GM18505 (cell line): Measurements from ENCODE around the gene ACTA1.
"Not testable (repeated sequence)": the region's sequence is repeated elsewhere in the genome, so short reads cannot be mapped to it uniquely, and the experiment has no call there.

Experiments
- ATAC-seq: cut with Tn5 transposase; IDR thresholded peaks from one replicate; pipeline ENCODE4 v1.9.1; 2021; ENCODE audit not compliant: unreplicated experiment
- POLR2A ChIP-seq: IDR thresholded peaks from 4 replicates; pipeline ENCODE4 v1.6.1; 2011; ENCODE audit warnings: borderline replicate concordance; ENCODE audit not compliant: insufficient read depth, insufficient read length; ENCODE audit errors: extremely low read depth

ACTA1 gene

DNA sequence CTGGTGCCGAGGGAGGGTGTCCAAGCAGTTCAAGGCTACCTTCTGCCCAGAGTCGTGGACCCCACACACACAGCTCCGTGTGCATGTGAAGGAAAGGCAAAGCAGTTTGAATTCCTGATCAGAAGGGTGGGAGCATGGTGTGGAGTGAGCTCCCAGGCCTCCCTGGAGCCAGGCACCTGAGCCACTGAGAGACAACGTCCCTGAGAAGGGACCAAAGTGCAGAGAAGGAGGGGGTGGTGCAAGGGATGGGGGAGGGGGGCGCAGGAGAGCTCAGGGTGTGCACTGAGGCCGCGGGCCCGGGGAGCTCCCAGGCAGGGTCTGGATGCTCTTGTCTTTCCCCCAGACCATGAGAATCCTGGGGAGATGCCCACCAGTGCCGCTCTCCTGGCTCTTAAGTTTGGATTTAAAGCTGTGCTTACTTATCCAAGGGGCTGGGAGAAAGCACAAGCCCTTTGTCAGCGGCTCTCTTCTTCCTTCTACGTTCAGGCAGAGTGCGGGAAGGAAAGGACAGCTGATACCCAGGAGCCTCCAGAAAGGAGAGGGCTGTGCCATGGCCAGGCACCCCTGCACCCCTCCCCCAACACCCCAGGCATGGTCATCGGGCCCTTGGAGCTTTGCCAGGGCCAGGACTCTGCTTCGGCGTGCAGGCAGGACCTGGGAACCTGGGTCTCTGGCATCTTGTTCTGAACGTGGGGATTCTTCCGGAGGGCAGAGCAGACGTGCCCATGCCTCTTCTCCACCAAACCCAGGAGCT lies 24.1 kb downstream of the ACTA1 start:
- no peak for ATAC-seq
- TF ChIP-seq POLR2A: no peak

DNA sequence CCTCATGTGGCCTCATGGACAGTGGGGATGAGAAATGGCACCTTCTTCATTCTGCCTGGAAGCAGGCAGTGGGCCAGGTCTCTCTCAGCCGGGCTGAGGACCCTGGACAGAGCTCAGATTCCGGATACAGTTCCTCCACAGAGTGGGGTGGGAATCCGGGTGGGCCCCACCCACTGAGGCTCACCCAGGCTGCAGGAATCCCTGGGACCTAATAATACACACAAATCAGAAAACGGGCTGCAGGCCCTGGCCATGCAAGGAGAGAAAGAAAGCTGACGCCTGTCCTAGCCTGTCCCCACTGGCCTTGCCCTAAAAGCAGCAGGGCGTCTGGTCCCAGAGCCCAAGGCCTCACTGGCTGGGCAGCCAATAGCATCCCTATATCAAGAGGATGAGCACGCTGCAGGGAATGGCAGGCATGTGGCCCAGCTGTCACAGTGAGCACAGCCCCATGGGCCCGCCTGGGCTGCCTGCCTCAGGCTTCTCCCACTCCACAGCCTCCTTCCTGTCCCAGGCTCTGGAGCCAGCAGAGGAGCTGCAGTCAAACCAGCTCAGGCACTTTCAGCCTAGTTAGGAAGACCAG lies 25.3 kb downstream of the ACTA1 start:
- TF ChIP-seq POLR2A: no peak
- no peak for ATAC-seq

DNA sequence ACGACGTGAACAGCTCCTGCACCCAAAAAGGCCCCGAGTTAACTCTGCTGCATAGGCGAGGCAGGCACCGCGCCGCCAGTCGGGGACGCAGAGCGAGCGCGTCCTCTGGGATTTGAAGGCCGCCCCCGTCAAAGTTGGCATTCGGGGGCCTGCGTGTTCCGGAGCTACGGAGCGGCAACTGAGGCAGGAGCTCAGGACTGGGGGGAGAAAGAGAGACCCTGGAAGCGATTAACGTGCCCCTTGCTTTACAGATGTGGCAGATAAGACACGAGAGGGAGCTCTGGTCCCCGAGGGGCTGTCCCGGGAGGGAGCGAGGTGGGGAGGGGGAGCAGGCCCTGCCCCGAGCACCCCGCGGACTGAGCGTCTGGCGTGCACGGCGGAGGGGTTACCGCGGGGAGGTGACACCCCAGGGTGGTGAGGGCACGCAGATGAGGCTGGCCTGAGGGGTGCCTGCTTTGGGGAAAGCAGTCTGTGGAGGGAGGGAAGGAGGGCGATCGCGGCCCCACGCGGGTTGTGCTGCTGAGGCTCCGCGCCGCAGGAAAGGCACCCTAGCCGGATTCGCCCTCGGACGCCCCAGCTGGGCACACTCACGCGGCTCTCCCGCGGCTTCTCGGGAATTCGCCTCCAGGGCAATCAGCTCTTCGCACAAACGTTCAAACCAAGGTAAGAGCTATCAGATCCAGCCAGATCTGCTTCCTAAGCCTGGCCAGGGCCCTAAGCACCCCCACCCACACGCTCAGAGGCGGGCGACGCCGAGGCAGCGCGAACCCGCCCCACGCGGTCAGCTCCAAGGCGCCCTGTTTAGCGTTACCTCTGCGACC lies 26.5 kb downstream of the ACTA1 start:
- no peak for TF ChIP-seq POLR2A
- ATAC-seq: no peak

GRCh38 chr1:229406798-229407197 lies 27.1 kb downstream of the ACTA1 start:
- no peak for TF ChIP-seq POLR2A
- no peak for ATAC-seq

GRCh38 chr1:229403573-229403972 lies 30.3 kb downstream of the ACTA1 start:
- no peak for TF ChIP-seq POLR2A
- no peak for ATAC-seq

- TF ChIP-seq POLR2A: no peak
- ATAC-seq: no peak
Measured at GRCh38 chr1:229402993-229403392, 30.9 kb downstream of the ACTA1 start.

GRCh38 chr1:229402329-229402728 lies 31.6 kb downstream of the ACTA1 start:
- ATAC-seq: not testable (repeated sequence)

GRCh38 chr1:229397762-229398161 lies 36.1 kb downstream of the ACTA1 start:
- ATAC-seq: no peak
- TF ChIP-seq POLR2A: no peak

- ATAC-seq: no peak
- no peak for TF ChIP-seq POLR2A
Measured at GRCh38 chr1:229396585-229397206, 37.2 kb downstream of the ACTA1 start.

DNA sequence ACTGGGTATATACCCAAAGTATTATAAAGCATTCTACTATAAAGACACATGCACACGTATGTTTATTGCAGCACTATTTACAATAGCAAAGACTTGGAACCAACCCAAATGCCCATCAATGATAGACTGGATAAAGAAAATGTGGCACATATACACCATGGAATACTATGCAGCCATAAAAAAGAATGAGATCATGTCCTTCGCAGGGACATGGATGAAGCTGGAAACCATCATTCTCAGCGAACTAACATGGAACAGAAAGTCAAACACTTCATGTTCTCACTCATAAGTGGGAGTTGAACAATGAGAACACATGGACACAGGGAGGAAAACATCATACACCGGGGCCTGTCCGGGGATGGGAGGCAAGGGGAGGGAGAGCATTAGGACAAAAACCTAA lies 39.4 kb downstream of the ACTA1 start:
- ATAC-seq: not testable (repeated sequence)

DNA sequence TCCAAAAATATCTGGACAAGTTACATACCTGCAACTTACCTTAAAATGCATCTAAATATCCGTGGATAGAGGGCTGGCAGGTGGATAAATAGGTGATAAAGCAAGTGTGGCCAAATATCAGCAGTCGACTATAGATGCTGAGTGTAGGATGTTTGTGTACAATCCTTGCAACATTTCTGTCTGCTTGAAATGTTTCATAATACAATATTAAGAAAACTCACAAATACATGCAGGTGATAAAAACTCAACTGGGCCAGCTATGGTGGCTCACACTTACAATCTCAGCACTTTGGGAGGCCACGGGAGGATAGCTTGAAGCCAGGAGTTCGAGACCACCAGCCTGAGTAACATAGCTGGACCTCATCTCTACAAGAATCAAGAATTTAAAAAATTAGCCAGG lies 41.0 kb downstream of the ACTA1 start:
- TF ChIP-seq POLR2A: no peak
- ATAC-seq: no peak

DNA sequence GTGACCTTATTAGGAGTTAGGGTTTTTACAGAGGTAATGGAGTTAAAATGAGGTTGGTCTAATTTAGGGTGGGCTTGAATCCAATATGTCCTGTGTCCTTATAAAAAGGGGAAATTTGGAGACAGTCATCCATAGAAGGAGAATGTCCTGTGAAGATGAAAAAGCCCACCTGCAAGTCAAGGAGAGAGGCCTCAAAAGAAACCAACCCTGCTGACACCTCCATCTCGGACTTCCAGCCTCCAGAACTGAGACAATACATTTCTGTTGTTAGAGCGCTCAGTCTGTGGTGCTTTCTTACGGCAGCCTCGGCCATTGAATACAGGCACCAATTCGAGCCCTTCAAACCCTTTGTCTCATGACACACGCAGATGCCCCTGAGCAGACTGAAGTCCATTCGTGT lies 43.8 kb downstream of the ACTA1 start:
- no peak for TF ChIP-seq POLR2A
- no peak for ATAC-seq

DNA sequence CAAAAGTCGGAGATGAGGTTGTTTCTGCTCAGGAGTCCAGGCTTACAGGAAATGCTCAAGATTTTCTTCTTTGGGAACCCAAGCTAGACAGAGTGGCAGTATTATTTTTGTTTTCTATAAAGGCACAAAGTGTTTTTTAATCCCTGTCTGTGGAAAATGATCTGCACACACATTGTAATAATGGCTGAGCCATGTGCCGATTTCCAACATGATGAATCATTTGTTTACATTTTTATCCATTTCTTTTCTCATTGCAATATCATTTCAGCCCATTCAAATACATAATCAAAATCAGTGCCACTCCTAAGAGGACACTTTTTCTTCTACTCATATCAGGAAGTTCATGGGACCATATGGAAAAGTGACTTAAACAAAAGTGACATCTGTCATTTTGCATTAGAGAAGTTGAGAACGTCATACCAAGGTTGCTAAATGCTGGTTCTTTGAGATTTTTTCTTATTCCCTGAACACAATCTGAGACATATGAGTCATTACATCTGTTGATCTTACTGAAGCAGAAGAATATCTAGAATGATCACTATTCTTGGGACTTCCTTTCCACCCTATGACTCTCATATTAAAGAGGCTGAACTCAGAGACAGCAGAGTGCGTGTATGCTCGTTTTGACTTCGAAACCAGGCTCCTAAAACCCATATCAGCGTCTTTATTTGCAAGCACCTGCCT lies 44.9 kb downstream of the ACTA1 start:
- no peak for TF ChIP-seq POLR2A
- ATAC-seq: no peak
